PC-3 (cell line): Measurements from ENCODE around the gene CDC27. TPM values are rescaled to one million over a fixed set of nuclear protein-coding genes. Genes with fewer than 3 reads are reported as not detected.
"Not testable (repeated sequence)": the region's sequence is repeated elsewhere in the genome, so short reads cannot be mapped to it uniquely, and the experiment has no call there.

Source experiments
- ATAC-seq: fragments of 200-7000 bp; cut with Tn5 transposase; 2 replicates; pipeline ENCODE4 v1.9.1; 2020; ENCODE audit warnings: mild to moderate bottlenecking, moderate library complexity
- BruUV-seq: library from RNA; stranded (reverse); fragments of 400-500 nt; replicated peaks from 2 replicates; lab custom pipeline; 2021; lab: Mats Ljungman, UMichigan
- CTCF ChIA-PET: fragments of 300-600 bp; sonication (Branson Sonifier 250); formaldehyde crosslinking; loops from one replicate; lab custom pipeline; 2022; ENCODE audit warnings: antibody characterized with exemption; lab: Charles Lee
- POLR2A ChIA-PET: fragments of 300-600 bp; sonication (Branson Sonifier 250); formaldehyde crosslinking; loops from one replicate; lab custom pipeline; 2022; ENCODE audit warnings: antibody characterized with exemption; ENCODE audit not compliant: unreplicated experiment; lab: Charles Lee
- DNase-seq: peaks from one replicate; pipeline ENCODE4 v3.0.0-alpha.2; 2015
- H2AFZ ChIP-seq: fragments of 300-600 bp; sonication (generic); 2 replicates; pipeline ENCODE4 v1.6.0; 2016; ENCODE audit warnings: antibody characterized with exemption, low read length
- H3F3A ChIP-seq: fragments of 300-600 bp; sonication (generic); one replicate; pipeline ENCODE4 v1.6.0; 2017; ENCODE audit warnings: antibody characterized with exemption, low read length, control low read depth, mild to moderate bottlenecking; ENCODE audit not compliant: unreplicated experiment
- H3K27ac ChIP-seq: fragments of 300-600 bp; sonication (generic); 2 replicates; pipeline ENCODE4 v1.5.1; 2016; ENCODE audit warnings: mild to moderate bottlenecking, low read length
- H3K27me3 ChIP-seq: fragments of 300-600 bp; sonication (generic); 2 replicates; pipeline ENCODE4 v1.6.1; 2016; ENCODE audit warnings: low read length, mixed read lengths
- H3K36me3 ChIP-seq: fragments of 300-600 bp; sonication (generic); 2 replicates; pipeline ENCODE4 v1.6.1; 2016; ENCODE audit warnings: low read depth, mixed run types, low read length, mixed read lengths
- H3K4me1 ChIP-seq: fragments of 300-600 bp; sonication (generic); 2 replicates; pipeline ENCODE4 v1.5.1; 2016; ENCODE audit warnings: low read length; ENCODE audit not compliant: insufficient read depth
- H3K4me2 ChIP-seq: fragments of 300-600 bp; sonication (generic); 2 replicates; pipeline ENCODE4 v1.6.0; 2016; ENCODE audit warnings: low read length
- H3K4me3 ChIP-seq: fragments of 300-600 bp; sonication (generic); 2 replicates; pipeline ENCODE4 v1.5.1; 2016; ENCODE audit warnings: mild to moderate bottlenecking, low read length, mixed read lengths
- H3K79me2 ChIP-seq: fragments of 300-600 bp; sonication (generic); 2 replicates; pipeline ENCODE4 v1.6.1; 2017; ENCODE audit warnings: low read length, mixed read lengths
- H3K9ac ChIP-seq: fragments of 300-600 bp; sonication (generic); 2 replicates; pipeline ENCODE4 v1.6.0; 2016; ENCODE audit warnings: mild to moderate bottlenecking, low read length
- H3K9me2 ChIP-seq: fragments of 300-600 bp; sonication (generic); replicated peaks from 2 replicates; pipeline ENCODE4 v1.6.1; 2016; ENCODE audit warnings: mixed run types, low read length, mixed read lengths
- H3K9me3 ChIP-seq: fragments of 300-600 bp; sonication (generic); 2 replicates; pipeline ENCODE4 v1.6.1; 2016; ENCODE audit warnings: low read length, mixed read lengths
- H4K20me1 ChIP-seq: fragments of 300-600 bp; sonication (generic); 2 replicates; pipeline ENCODE4 v1.6.1; 2016; ENCODE audit warnings: low read length, mixed read lengths
- CTCF ChIP-seq: fragments of 300-600 bp; sonication (generic); conservative IDR thresholded peaks from 2 replicates; pipeline ENCODE4 v1.5.1; 2017; ENCODE audit warnings: antibody characterized with exemption, low read depth, mild to moderate bottlenecking, low read length
- EZH2 ChIP-seq: fragments of 300-600 bp; sonication (generic); IDR thresholded peaks from one replicate; pipeline ENCODE4 v1.6.1; 2017; ENCODE audit warnings: antibody characterized with exemption, mild to moderate bottlenecking, low read length; ENCODE audit not compliant: unreplicated experiment
- EZH2phosphoT487 ChIP-seq: fragments of 300-600 bp; sonication (generic); IDR thresholded peaks from 2 replicates; pipeline ENCODE4 v1.6.1; 2018; ENCODE audit warnings: mild to moderate bottlenecking, antibody characterized with exemption, low read length, borderline replicate concordance
- intact Hi-C: fragments of 100-400 bp; cut with micrococcal nuclease; formaldehyde crosslinking; loops from 2 replicates; pipeline ENCODE4 v1.9.0; 2023
- total RNA-seq: library from RNA; depleted of rRNA; stranded (reverse); fragments of >200 nt; gene quantifications from 2 replicates; pipeline ENCODE4 v1.2.3, GENCODE V29; 2014

CDC27 gene
- total RNA-seq, 1 experiment from 2014 or later = 167 TPM

DNA sequence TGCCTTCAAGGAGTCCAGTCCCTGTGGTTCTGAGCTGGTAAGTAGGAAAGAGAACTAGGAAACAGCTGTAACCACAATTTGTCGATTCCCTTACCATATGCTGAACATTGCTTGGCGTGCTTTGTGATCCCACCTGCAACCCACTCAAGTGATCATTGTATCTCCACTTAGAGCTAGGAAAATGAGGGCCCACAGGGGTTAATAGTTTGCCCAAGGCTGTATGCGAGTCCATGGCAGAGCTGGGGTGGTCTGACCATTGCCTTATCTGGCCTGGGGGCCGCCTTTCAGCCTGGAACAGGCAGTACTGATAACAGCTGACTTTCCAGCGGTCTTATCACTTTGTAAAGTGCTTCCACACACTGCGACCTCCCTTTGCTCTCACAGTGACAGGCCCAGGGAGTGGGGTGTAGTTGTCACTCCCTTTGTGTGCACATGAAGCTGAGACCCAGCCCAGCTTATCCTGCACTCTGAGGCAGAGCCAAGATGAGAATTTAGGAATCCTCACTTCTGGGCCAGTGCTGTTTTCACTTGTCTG is 29.9 kb upstream of the CDC27 start:
- Histone ChIP-seq H3K4me1 (no peaks in the 10 kb centered on the region), H3K36me3 (no peaks in the 10 kb centered on the region), H3K9me2 (no peaks in the 10 kb centered on the region), H3F3A (no peaks in the 10 kb centered on the region), H3K79me2 (no peaks in the 10 kb centered on the region), H3K4me3 (no peak overlapping the region), H3K9me3 (no peaks in the 10 kb centered on the region), H3K27me3 (no peaks in the 10 kb centered on the region), H2AFZ (no peak overlapping the region), H3K27ac (no peak overlapping the region), H3K4me2 (no peak overlapping the region), H4K20me1 (no peaks in the 10 kb centered on the region), H3K9ac (no peak overlapping the region)
- POLR2A ChIA-PET = interaction anchor here (0.6 kb wide), 1 partner anchor 14 kb away, joined by 3 read pairs; no protein-coding TSS in a partner anchor
- ATAC-seq (no peak), DNase-seq (no peak)
- CTCF ChIA-PET = interaction anchor here (1.1 kb wide), 1 partner anchor 97 kb away, joined by 3 read pairs; no protein-coding TSS in a partner anchor
- BruUV-seq = no TSS peak
- TF ChIP-seq EZH2 (no peak), CTCF (no peak), EZH2phosphoT487 (no peak)
- intact Hi-C loops = no loop called here

DNA sequence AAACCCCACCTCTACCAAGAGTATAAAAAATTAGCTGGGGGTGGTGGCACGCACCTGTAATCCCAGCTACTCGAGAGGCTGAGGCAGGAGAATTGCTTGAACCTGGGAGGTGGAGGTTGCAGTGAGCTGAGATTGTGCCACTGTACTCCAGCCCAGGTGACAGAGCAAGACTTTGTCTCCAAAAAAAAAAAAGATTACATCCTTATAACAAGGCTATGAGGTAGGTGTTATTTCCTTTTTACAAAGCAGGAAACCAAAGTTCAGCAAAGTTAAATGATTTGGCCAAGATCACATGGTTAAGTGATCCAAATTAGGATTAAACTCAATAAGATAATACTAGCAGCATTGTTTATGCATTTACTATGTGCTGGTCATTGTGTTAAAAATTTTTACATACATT is 28.2 kb upstream of the CDC27 start:
- BruUV-seq, H3K9ac ChIP-seq, H3K4me3 ChIP-seq, CTCF ChIA-PET, H3K27me3 ChIP-seq, H3K9me2 ChIP-seq, H3K4me2 ChIP-seq, H3K79me2 ChIP-seq, H3K27ac ChIP-seq, DNase-seq, H3K36me3 ChIP-seq, H2AFZ ChIP-seq, H4K20me1 ChIP-seq, H3K9me3 ChIP-seq, intact Hi-C loops, POLR2A ChIA-PET, H3F3A ChIP-seq, ATAC-seq, H3K4me1 ChIP-seq: not testable (repeated sequence)

GRCh38 chr17:47216821-47217220 is 27.7 kb upstream of the CDC27 start:
- ATAC-seq, CTCF ChIA-PET, H3K36me3 ChIP-seq, H3K4me3 ChIP-seq, H3K79me2 ChIP-seq, H4K20me1 ChIP-seq, H3K9ac ChIP-seq, H3K27ac ChIP-seq, DNase-seq, H3K9me3 ChIP-seq, H3K4me1 ChIP-seq, H2AFZ ChIP-seq, POLR2A ChIA-PET, BruUV-seq, intact Hi-C loops, H3K9me2 ChIP-seq, H3K4me2 ChIP-seq, H3F3A ChIP-seq, H3K27me3 ChIP-seq: not testable (repeated sequence)

DNA sequence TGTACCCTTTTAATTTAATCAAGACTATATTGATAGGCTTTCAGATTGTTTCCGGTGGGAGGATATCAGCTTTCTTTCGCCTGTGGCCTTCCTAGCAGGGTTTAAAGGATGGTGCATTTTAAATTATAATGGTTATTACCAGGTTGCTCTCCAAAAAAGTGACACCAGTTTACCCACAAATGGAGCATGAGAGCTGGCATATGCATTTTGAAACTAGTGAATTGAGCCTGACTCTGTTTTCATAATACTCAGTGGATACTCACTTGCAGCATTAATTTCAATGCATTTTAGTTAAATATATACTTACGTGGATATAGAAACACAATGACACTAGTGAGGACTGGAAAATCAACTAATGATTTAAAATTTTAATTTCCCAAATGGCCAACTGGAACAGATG is 25.8 kb upstream of the CDC27 start:
- no peaks in the 10 kb centered on the region for H3K4me1 ChIP-seq
- H3K4me3 ChIP-seq = no peak overlapping the region
- TF ChIP-seq EZH2 = no peak
- TF ChIP-seq EZH2phosphoT487 = no peak
- no peak for TF ChIP-seq CTCF
- H3K27me3 ChIP-seq = peaks cover 6% of the 10 kb centered on the region; the same call in 1 of the 2 replicates
- H3K36me3 ChIP-seq = no peaks in the 10 kb centered on the region
- H4K20me1 ChIP-seq = no peaks in the 10 kb centered on the region
- ChIA-PET CTCF (no interaction called here), POLR2A (no interaction called here)
- ATAC-seq (no peak), DNase-seq (no peak)
- intact Hi-C loops = no loop called here
- no peak overlapping the region for H2AFZ ChIP-seq
- H3K79me2 ChIP-seq = no peaks in the 10 kb centered on the region
- no peaks in the 10 kb centered on the region for H3K9me2 ChIP-seq
- BruUV-seq = no TSS peak
- no peak overlapping the region for H3K9ac ChIP-seq
- no peak overlapping the region for H3K4me2 ChIP-seq
- H3K27ac ChIP-seq = no peak overlapping the region
- H3F3A ChIP-seq = no peaks in the 10 kb centered on the region
- no peaks in the 10 kb centered on the region for H3K9me3 ChIP-seq
